Tibial nerve (tissue), 4 donors: ENCODE results near the gene KCNH2. TPM values are rescaled to one million over a fixed set of nuclear protein-coding genes. Genes with fewer than 3 reads are reported as not detected.

Experiments used
- DNase-seq, 2 donors: peaks; one replicate each; pipeline ENCODE4 v3.0.0-alpha.2; 2019; ENCODE audit warnings: low spot score in 2 of 2
- H3K27ac ChIP-seq, 4 donors: fragments of 200-600 bp; sonication (generic) in 3 of 4; one replicate each; pipeline ENCODE4 v1.5.1; 2017 to 2019; ENCODE audit warnings: mild to moderate bottlenecking in 1 of 4
- H3K27me3 ChIP-seq, 2 donors: fragments of 200-600 bp; sonication (generic) in 1 of 2; one replicate each; pipeline versions ENCODE4 v1.5.1 to v1.6.0; 2017 to 2019
- H3K36me3 ChIP-seq, 3 donors: fragments of 200-600 bp; sonication (generic); one replicate each; pipeline ENCODE4 v1.5.1; 2018 to 2019
- H3K4me1 ChIP-seq, 4 donors: fragments of 200-600 bp; sonication (generic) in 3 of 4; one replicate each; pipeline ENCODE4 v1.5.1; 2017 to 2019
- H3K4me3 ChIP-seq, 4 donors: fragments of 200-600 bp; sonication (generic) in 3 of 4; one replicate each; pipeline ENCODE4 v1.5.1; 2017 to 2019; ENCODE audit warnings: mild to moderate bottlenecking in 1 of 4, moderate library complexity in 1 of 4
- H3K9me3 ChIP-seq, 4 donors: fragments of 200-600 bp; sonication (generic) in 3 of 4; one replicate each; pipeline ENCODE4 v1.5.1; 2017 to 2019
- EP300 ChIP-seq, 2 donors: sonication (generic); formaldehyde crosslinking; IDR thresholded peaks; one replicate each; pipeline ENCODE4 v1.6.1; 2017; ENCODE audit warnings: antibody characterized with exemption in 2 of 2, mild to moderate bottlenecking in 1 of 2
- POLR2A ChIP-seq, 2 donors: fragments of 450-650 bp; IDR thresholded peaks; one replicate each; pipeline ENCODE4 v1.6.1; 2017; ENCODE audit warnings: antibody characterized with exemption in 2 of 2, mild to moderate bottlenecking in 2 of 2, moderate library complexity in 2 of 2
- WGBS, 2 donors: methylation state at CpG; one replicate each; pipeline ENCODE4 v1.1.5; 2018; 5-methylcytosine and 5-hydroxymethylcytosine counted together
- total RNA-seq, 4 donors: library from RNA; depleted of rRNA; stranded (reverse); fragments of >200 nt; gene quantifications; one replicate each; pipeline ENCODE4 v1.1.0, GENCODE V29; 2016
- TF ChIP-seq, protein P1 (sequence below), 5 experiments: fragments of 200-600 bp in 3 of 5; fragments of 450-650 bp in 2 of 5; sonication (generic) in 3 of 5; IDR thresholded peaks; one replicate each; pipeline ENCODE4 v1.5.1; 2016 to 2019; ENCODE audit warnings: antibody characterized with exemption in 5 of 5, mild to moderate bottlenecking in 3 of 5, moderate library complexity in 2 of 5

KCNH2 gene
- total RNA-seq, 4 donors from 2014 or later, result 1.5 to 9.0 (median 2.4) TPM

DNA sequence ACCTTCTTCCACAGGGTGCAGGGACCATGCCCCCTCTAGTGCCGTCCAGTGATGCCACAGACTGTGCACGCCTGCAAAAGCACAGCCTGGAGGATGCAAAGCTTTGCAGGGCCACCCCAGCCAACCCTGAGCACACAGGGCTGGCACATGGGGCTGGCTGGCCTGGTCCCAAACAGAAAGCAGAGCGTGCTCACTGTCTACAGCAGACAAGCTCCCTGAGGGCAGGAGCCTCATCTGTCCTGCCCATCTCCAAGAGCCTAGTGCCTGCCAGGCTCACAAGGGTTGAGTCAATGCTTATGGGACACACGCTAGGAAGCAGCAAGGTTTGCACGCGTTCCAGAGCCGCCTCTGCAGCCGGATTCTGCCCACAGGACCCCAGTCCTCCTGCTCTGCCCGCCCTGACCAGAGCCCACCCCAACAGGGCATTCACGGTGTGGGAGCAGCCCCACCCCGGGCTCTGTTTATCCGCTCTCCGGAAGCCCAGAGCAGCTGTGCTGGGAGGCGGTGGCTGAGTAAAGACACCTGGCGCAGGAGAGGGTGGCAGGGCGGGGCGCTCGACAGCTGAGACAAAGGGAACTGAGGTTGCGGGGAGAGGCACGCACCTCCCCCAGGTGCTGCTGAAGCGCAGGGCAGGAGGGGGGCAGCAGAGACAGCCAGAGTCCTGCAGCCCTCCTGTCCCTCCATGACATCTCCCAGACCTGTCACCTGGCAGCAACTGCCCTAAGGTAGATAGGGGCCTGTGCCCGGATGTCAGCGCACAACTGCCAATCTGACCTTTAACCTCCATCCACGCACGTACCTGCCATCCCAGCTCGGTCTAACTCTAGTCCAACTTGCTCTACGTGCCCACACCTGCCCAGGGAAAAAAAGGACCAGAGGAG lies 4.3 kb downstream of the KCNH2 start:
- Histone ChIP-seq H3K4me1 (peaks cover 0 to 34% (median 17%) of the 10 kb centered on the region in 4 donors), H3K9me3 (no peaks in the 10 kb centered on the region), H3K27ac (peak overlapping the region in 1 of 4 donors; percentile 59), H3K4me3 (peak overlapping the region in 2 of 4 donors; percentile 55 to 57), H3K36me3 (no peaks in the 10 kb centered on the region), H3K27me3 (peaks cover 0 to 58% of the 10 kb centered on the region in 2 donors)
- 53 to 62% methylated on average over 19 to 20 of the region's 27 CpGs for WGBS, 2 donors
- DNase-seq, result no peak
- TF ChIP-seq POLR2A (IDR thresholded peaks at IDR 0.05) (no peak), EP300 (IDR thresholded peaks at IDR 0.05) (no peak)
- TF ChIP-seq, protein P1, sequence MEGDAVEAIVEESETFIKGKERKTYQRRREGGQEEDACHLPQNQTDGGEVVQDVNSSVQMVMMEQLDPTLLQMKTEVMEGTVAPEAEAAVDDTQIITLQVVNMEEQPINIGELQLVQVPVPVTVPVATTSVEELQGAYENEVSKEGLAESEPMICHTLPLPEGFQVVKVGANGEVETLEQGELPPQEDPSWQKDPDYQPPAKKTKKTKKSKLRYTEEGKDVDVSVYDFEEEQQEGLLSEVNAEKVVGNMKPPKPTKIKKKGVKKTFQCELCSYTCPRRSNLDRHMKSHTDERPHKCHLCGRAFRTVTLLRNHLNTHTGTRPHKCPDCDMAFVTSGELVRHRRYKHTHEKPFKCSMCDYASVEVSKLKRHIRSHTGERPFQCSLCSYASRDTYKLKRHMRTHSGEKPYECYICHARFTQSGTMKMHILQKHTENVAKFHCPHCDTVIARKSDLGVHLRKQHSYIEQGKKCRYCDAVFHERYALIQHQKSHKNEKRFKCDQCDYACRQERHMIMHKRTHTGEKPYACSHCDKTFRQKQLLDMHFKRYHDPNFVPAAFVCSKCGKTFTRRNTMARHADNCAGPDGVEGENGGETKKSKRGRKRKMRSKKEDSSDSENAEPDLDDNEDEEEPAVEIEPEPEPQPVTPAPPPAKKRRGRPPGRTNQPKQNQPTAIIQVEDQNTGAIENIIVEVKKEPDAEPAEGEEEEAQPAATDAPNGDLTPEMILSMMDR (IDR thresholded peaks at IDR 0.05), result no peak

DNA sequence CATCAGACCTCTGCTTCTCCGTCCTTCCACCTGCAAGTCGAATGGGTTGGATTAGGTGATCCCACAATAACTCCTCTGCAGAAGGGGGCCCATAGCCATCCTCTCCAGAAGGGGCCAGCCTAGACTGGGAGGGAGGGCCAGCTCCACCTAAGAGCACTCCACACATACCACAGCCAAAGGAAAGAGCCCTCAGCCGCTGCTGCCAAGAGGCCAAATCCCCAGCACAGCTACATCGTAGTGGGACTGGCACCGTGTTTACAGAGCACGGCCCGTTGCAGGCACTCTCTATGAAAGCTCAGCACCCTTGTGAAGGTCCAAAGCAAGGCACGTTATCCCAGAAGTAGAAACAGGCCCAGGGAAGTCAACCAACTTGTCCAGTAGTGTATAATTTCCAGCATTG lies 5.4 kb downstream of the KCNH2 start:
- H3K4me1 ChIP-seq, result peaks cover 0 to 27% (median 14%) of the 10 kb centered on the region in 4 donors
- WGBS, 2 donors, result 77 to 83% methylated on average over 8 of the region's 8 CpGs

DNA sequence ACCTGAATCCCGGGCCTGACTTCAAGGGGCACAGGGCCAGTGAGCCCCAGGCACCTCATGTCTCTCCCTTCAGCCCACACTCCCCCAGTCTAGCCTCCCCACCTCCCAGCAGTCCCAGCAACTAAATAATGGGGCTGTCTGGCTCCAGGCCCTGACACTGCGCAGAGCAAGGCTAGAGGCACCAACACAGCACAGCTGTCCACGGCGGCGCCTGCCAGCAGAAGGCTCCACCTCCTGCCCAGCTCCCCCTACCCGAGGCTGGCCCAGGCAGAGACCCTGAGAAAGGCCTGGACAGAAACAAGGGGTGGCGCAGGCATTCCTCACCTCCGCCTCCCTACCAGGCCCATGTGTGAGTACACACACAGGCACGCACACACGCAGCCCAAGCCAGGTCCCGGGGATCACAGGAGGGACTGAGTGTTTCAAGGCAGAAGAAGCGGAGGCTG lies 6.1 kb downstream of the KCNH2 start:
- H3K4me1 ChIP-seq, result peaks cover 0 to 20% (median 10%) of the 10 kb centered on the region in 4 donors
- H3K27me3 ChIP-seq, result peaks cover 0 to 51% of the 10 kb centered on the region in 2 donors
- H3K9me3 ChIP-seq, result no peaks in the 10 kb centered on the region
- WGBS, 2 donors, result 50 to 74% methylated on average over 11 to 12 of the region's 12 CpGs
- DNase-seq, result no peak
- H3K27ac ChIP-seq, result no peak overlapping the region
- TF ChIP-seq, protein P1 (IDR thresholded peaks at IDR 0.05), result no peak
- TF ChIP-seq POLR2A (IDR thresholded peaks at IDR 0.05) (no peak), EP300 (IDR thresholded peaks at IDR 0.05) (no peak)
- H3K36me3 ChIP-seq, result no peaks in the 10 kb centered on the region
- H3K4me3 ChIP-seq, result no peak overlapping the region

More for the DNA sequence above, 5.4 kb downstream of the KCNH2 start:
- H3K9me3 ChIP-seq, result no peaks in the 10 kb centered on the region
- H3K27me3 ChIP-seq, result peaks cover 0 to 58% of the 10 kb centered on the region in 2 donors
- no peak for DNase-seq
- H3K4me3 ChIP-seq, result no peak overlapping the region
- no peak overlapping the region for H3K27ac ChIP-seq
- TF ChIP-seq EP300 (IDR thresholded peaks at IDR 0.05) (no peak), POLR2A (IDR thresholded peaks at IDR 0.05) (no peak)
- TF ChIP-seq, protein P1 (IDR thresholded peaks at IDR 0.05), result no peak
- no peaks in the 10 kb centered on the region for H3K36me3 ChIP-seq

DNA sequence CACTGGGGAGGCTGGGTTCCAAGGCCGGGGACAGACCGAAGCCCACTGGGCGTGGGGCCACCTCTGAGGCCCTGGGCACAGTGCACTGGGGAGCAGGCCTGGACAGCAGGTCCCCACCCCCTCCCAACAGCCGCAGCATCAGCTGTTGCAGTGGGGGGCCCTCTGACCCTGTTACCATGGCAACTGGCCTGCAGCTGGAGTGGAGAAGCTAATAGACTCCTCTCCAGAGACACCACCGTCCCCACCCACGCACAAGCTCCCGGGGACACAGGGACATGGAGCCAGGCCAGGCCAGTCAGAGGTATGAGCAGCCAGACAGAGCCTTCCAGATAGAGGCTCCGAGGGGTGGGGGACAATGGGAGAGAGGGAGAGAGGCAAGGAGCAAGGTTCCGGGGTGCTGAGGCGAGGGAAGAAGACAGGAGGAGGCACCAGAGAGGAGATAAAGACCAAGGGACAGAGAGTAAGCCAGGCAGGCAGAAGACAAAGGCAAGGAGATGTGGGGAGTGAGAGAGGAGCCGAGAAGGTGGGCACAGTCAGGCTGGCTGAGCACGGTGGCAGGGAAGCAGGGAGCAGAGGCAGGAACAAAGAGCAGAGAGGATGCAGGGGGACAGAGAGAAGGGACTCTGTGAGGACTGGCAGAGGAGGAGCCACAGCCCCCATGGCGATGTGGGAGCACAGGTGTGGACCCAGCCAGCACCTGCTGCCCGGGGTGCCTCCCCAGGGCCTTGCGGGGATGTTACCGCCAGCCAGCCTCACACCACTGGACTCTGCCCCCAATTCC lies 6.7 kb downstream of the KCNH2 start:
- peaks cover 0 to 15% (median 9%) of the 10 kb centered on the region in 4 donors for H3K4me1 ChIP-seq
- no peak for DNase-seq

DNA sequence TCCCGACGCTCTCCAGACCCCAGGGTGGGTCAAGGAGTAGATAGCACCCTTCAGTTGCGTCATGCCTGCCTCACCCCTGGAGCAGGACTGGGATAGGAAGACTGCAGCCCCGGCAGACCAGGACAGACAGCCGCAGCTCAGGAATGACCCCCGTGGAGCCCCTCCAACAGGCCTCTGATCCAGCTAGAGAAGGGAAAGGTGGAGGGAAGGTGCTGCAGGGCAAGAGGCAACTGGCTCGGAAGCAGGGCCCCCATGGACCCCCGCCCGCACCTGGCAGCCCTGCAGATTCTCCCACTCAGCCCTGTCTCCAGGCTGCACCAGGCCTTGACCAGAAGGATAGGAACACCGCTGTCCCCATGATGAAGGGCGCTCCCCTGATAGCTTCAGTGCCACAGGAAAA lies 7.7 kb downstream of the KCNH2 start:
- no peak overlapping the region for H3K4me3 ChIP-seq
- no peaks in the 10 kb centered on the region for H3K36me3 ChIP-seq
- H3K9me3 ChIP-seq, result no peaks in the 10 kb centered on the region
- peaks cover 0 to 42% of the 10 kb centered on the region in 2 donors for H3K27me3 ChIP-seq
- TF ChIP-seq, protein P1 (IDR thresholded peaks at IDR 0.05), result no peak
- TF ChIP-seq POLR2A (IDR thresholded peaks at IDR 0.05) (no peak), EP300 (IDR thresholded peaks at IDR 0.05) (no peak)
- WGBS, 2 donors, result 75 to 86% methylated on average over 11 of the region's 11 CpGs
- peaks cover 0 to 15% (median 9%) of the 10 kb centered on the region in 4 donors for H3K4me1 ChIP-seq
- no peak for DNase-seq
- H3K27ac ChIP-seq, result no peak overlapping the region

More for the DNA sequence above, 6.7 kb downstream of the KCNH2 start:
- Histone ChIP-seq H3K27ac (no peak overlapping the region), H3K36me3 (no peaks in the 10 kb centered on the region), H3K4me3 (no peak overlapping the region), H3K27me3 (peaks cover 0 to 45% of the 10 kb centered on the region in 2 donors), H3K9me3 (no peaks in the 10 kb centered on the region)
- no peak for TF ChIP-seq EP300 (IDR thresholded peaks at IDR 0.05)
- WGBS, 2 donors, result 42 to 44% methylated on average over 16 of the region's 16 CpGs
